GM21786 (cell line): ENCODE measurements around the gene SOX10.

ENCODE experiments used
- ATAC-seq: cut with Tn5 transposase; IDR thresholded peaks from one replicate; pipeline ENCODE4 v1.9.1; 2021; ENCODE audit not compliant: unreplicated experiment

Gene SOX10

GRCh38 chr22:38016182-38017151, 32.1 kb upstream of the SOX10 start:
- ATAC-seq, result no peak

- no peak for ATAC-seq
Measured at GRCh38 chr22:38014083-38014482, 29.7 kb upstream of the SOX10 start.

- ATAC-seq, result no peak
Measured at GRCh38 chr22:38012604-38013072, 28.3 kb upstream of the SOX10 start.

- no peak for ATAC-seq
Measured at GRCh38 chr22:38009000-38009806, 24.8 kb upstream of the SOX10 start.

- ATAC-seq, result no peak
Measured at GRCh38 chr22:38007330-38007902, 23.1 kb upstream of the SOX10 start.

- no peak for ATAC-seq
Measured at GRCh38 chr22:38006906-38007305, 22.6 kb upstream of the SOX10 start.

GRCh38 chr22:38005943-38006342, 21.6 kb upstream of the SOX10 start:
- no peak for ATAC-seq

GRCh38 chr22:37999640-38000272, 15.4 kb upstream of the SOX10 start:
- no peak for ATAC-seq

GRCh38 chr22:37999236-37999635, 14.9 kb upstream of the SOX10 start:
- no peak for ATAC-seq

GRCh38 chr22:37998543-37998942, 14.2 kb upstream of the SOX10 start:
- ATAC-seq, result no peak

GRCh38 chr22:37996515-37997246, 12.3 kb upstream of the SOX10 start:
- ATAC-seq, result no peak

GRCh38 chr22:37996079-37996478, 11.7 kb upstream of the SOX10 start:
- no peak for ATAC-seq

- no peak for ATAC-seq
Measured at GRCh38 chr22:37995460-37995859, 11.1 kb upstream of the SOX10 start.

GRCh38 chr22:37994982-37995381, 10.6 kb upstream of the SOX10 start:
- no peak for ATAC-seq

GRCh38 chr22:37994049-37994448, 9.7 kb upstream of the SOX10 start:
- no peak for ATAC-seq

- no peak for ATAC-seq
Measured at GRCh38 chr22:37991731-37992442, 7.5 kb upstream of the SOX10 start.

- no peak for ATAC-seq
Measured at GRCh38 chr22:37990862-37991261, 6.5 kb upstream of the SOX10 start.

- ATAC-seq, result no peak
Measured at GRCh38 chr22:37990301-37990700, 5.9 kb upstream of the SOX10 start.

- no peak for ATAC-seq
Measured at GRCh38 chr22:37989146-37990045, 5.0 kb upstream of the SOX10 start.
